NCI-H524 treated with DMSO at 0.1 percent for 48 hours (cell line): ENCODE data around the gene TCP11X1.
"Not testable (repeated sequence)": the region's sequence is repeated elsewhere in the genome, so short reads cannot be mapped to it uniquely, and the experiment has no call there.

Source experiments
- DNase-seq: peaks from one replicate; lab custom pipeline; 2025; lab: John Stamatoyannopoulos, UW

The TCP11X1 gene

GRCh38 chrX:102214986-102215385 is at the start of gene TCP11X1:
Gene TCP11X1, plus strand, starts transcription at chrX:102215301.
- DNase-seq = not testable (repeated sequence)

DNA sequence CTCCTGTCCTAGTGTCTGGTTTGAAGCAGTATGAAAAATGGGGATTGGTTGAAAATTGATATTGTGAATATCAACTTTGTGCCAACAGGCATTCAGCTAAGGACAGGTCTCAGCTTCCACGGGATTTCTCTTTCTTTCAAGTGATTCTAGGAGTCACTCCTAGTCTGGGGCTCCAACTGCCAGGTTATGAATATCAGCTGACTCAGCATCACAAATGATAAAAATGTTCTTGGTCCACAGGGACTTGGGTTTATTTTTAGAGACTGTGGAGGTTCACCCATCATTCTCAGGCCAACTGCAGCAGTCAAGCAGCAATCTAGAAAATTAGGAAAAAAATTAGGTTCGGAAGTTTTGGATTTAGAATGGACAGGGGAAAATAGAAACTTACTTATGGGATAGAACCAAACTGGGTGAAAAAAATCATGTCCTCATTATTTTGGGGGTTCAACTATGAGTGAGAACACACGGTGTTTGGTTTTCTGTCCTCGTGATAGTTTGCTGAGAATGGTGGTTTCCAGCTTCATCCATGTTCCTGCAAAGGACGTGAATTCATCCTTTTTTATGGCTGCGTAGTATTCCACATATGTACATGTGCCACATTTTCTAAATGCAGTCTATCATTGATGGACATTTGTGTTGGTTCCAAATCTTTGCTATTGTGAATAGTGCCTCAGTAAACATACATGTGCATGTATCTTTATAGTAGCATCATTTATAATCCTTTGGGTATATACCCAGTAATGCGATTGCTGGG is 29.0 kb upstream of the TCP11X1 start:
- DNase-seq = no peak

GRCh38 chrX:102207940-102208339 is 7.2 kb upstream of the TCP11X1 start:
- DNase-seq = not testable (repeated sequence)

GRCh38 chrX:102216497-102216896 is 1.4 kb downstream of the TCP11X1 start:
- DNase-seq = not testable (repeated sequence)

- not testable (repeated sequence) for DNase-seq
Measured at GRCh38 chrX:102235678-102236077, 20.6 kb downstream of the TCP11X1 start.

- not testable (repeated sequence) for DNase-seq
Measured at GRCh38 chrX:102240265-102240664, 25.2 kb downstream of the TCP11X1 start.

DNA sequence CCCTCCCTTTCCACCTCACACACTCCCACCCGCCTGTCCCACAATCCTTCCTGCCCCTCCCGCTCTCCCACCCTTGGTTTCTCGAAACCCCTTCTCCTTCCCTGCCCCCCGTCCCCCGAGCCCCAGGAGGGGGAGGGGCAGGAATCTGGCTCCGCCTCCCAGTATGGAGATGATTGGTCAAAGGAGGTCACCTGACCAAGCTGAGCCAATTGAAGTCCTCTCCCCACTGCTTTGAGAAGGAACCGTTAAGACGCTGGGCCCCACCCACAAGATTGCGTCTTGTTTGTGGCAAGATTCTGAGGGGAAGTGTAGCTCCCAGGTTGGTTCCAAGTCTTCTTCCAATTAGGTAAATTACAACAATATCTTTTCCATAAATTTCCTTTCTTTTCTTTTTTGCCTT is 31.8 kb downstream of the TCP11X1 start, which contains the start of gene NXF2:
Gene NXF2 (plus strand): TSS at position 275 of the 400 bp plus-strand sequence. CDS start 59,912 bp downstream, outside the sequence.
- not testable (repeated sequence) for DNase-seq

DNA sequence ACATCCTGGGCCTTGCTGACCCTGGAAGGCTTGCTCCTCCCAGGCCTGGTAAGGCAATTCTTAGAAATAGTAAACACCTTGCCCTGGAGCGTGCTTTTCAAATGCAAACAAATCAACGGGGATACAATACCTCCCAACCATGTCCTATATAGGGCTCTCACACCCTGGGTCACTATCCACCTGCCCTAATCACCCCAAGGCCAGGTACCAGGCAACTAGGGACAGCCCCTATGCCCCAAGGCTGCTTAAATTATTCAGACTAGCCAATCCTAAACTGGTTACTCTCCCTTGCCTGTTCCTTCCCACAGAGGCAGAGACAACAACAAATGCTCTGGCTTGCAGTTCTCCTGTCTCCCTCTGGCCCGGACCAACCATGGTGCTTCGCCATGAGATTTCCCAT is 57.1 kb downstream of the TCP11X1 start:
- DNase-seq = not testable (repeated sequence)
